Skeletal muscle satellite cell (primary cell): Measurements from ENCODE around the gene ZNF664. TPM values are rescaled to one million over a fixed set of nuclear protein-coding genes. Genes with fewer than 3 reads are reported as not detected.

Experiments used
- H3K27me3 ChIP-seq: 2 replicates; pipeline ENCODE4 v1.7.0; 2013; ENCODE audit warnings: low read length; ENCODE audit not compliant: control insufficient read depth, insufficient read depth
- H3K36me3 ChIP-seq: 2 replicates; pipeline ENCODE4 v1.7.0; 2013; ENCODE audit warnings: mild to moderate bottlenecking, control low read depth, low read length; ENCODE audit not compliant: insufficient read depth
- H3K4me1 ChIP-seq: 2 replicates; pipeline ENCODE4 v1.7.0; 2013; ENCODE audit warnings: low read length; ENCODE audit not compliant: control insufficient read depth, insufficient read depth
- H3K4me2 ChIP-seq: 2 replicates; pipeline ENCODE4 v1.7.0; 2013; ENCODE audit warnings: mild to moderate bottlenecking, low read length
- H3K4me3 ChIP-seq: 2 replicates; pipeline ENCODE4 v1.7.0; 2013; ENCODE audit warnings: low read length
- H3K9ac ChIP-seq: 2 replicates; pipeline ENCODE4 v1.7.0; 2013; ENCODE audit warnings: mild to moderate bottlenecking, low read depth, low read length, moderate library complexity
- H3K9me3 ChIP-seq: replicated peaks from 2 replicates; pipeline ENCODE4 v1.7.0; 2013; ENCODE audit warnings: mild to moderate bottlenecking, control low read depth, low read length
- total RNA-seq: library from RNA; depleted of rRNA; stranded (reverse); fragments of >200 nt; gene quantifications from 2 replicates; pipeline ENCODE4 v1.2.3, GENCODE V29; 2012; rRNA removed

ZNF664 gene
- total RNA-seq: 38.3 and 40.2 TPM in 2 replicates

GRCh38 chr12:123972457-123973401 is at the start of gene ZNF664, which contains the start of gene CCDC92:
Gene ZNF664, plus strand, starts transcription at chr12:123973215. Its CDS starts 38,930 bp downstream, at chr12:124012145.
Gene CCDC92, minus strand, starts transcription at chr12:123972831. Its CDS starts 28,526 bp downstream, at chr12:123944305.
- Histone ChIP-seq H3K36me3 (peaks cover 11% of the 10 kb centered on the region), H3K9ac (peak within 1 kb of the TSS; percentile 86), H3K9me3 (no peaks in the 10 kb centered on the region), H3K4me3 (peak within 1 kb of the TSS; percentile 81), H3K27me3 (no peaks in the 10 kb centered on the region), H3K4me2 (peak within 1 kb of the TSS; percentile 91), H3K4me1 (peaks cover 29% of the 10 kb centered on the region)

- no peaks in the 10 kb centered on the region for H3K9me3 ChIP-seq
- no peaks in the 10 kb centered on the region for H3K4me1 ChIP-seq
- peaks cover 43% of the 10 kb centered on the region for H3K27me3 ChIP-seq
- no peak overlapping the region for H3K4me3 ChIP-seq
- no peak overlapping the region for H3K4me2 ChIP-seq
- no peaks in the 10 kb centered on the region for H3K36me3 ChIP-seq
- H3K9ac ChIP-seq: no peak overlapping the region
Measured at GRCh38 chr12:123923927-123924326, 49.1 kb upstream of the ZNF664 start.

- Histone ChIP-seq H3K9ac (no peak overlapping the region), H3K9me3 (no peaks in the 10 kb centered on the region), H3K4me2 (no peak overlapping the region), H3K4me1 (no peaks in the 10 kb centered on the region), H3K4me3 (no peak overlapping the region), H3K36me3 (no peaks in the 10 kb centered on the region), H3K27me3 (peaks cover 46% of the 10 kb centered on the region)
Measured at GRCh38 chr12:123924539-123924938, 48.5 kb upstream of the ZNF664 start.

- Histone ChIP-seq H3K4me1 (no peaks in the 10 kb centered on the region), H3K9me3 (no peaks in the 10 kb centered on the region), H3K27me3 (peaks cover 26% of the 10 kb centered on the region), H3K4me3 (no peak overlapping the region), H3K9ac (no peak overlapping the region), H3K36me3 (no peaks in the 10 kb centered on the region), H3K4me2 (no peak overlapping the region)
Measured at GRCh38 chr12:123928274-123928865, 44.6 kb upstream of the ZNF664 start.

- no peak overlapping the region for H3K4me2 ChIP-seq
- H3K27me3 ChIP-seq: peaks cover 24% of the 10 kb centered on the region
- H3K4me1 ChIP-seq: no peaks in the 10 kb centered on the region
- no peak overlapping the region for H3K4me3 ChIP-seq
- H3K9me3 ChIP-seq: no peaks in the 10 kb centered on the region
- H3K36me3 ChIP-seq: no peaks in the 10 kb centered on the region
- no peak overlapping the region for H3K9ac ChIP-seq
Measured at GRCh38 chr12:123928897-123929296, 44.1 kb upstream of the ZNF664 start.

GRCh38 chr12:123929946-123930583 is 43.0 kb upstream of the ZNF664 start:
- Histone ChIP-seq H3K36me3 (no peaks in the 10 kb centered on the region), H3K9me3 (no peaks in the 10 kb centered on the region), H3K4me1 (no peaks in the 10 kb centered on the region), H3K27me3 (peaks cover 24% of the 10 kb centered on the region), H3K4me3 (no peak overlapping the region), H3K4me2 (no peak overlapping the region), H3K9ac (no peak overlapping the region)

GRCh38 chr12:123931686-123932321 is 41.2 kb upstream of the ZNF664 start:
- no peaks in the 10 kb centered on the region for H3K9me3 ChIP-seq
- no peaks in the 10 kb centered on the region for H3K4me1 ChIP-seq
- H3K9ac ChIP-seq: no peak overlapping the region
- H3K4me3 ChIP-seq: no peak overlapping the region
- no peak overlapping the region for H3K4me2 ChIP-seq
- peaks cover 12% of the 10 kb centered on the region for H3K36me3 ChIP-seq
- H3K27me3 ChIP-seq: peaks cover 17% of the 10 kb centered on the region

- no peak overlapping the region for H3K4me2 ChIP-seq
- peaks cover 19% of the 10 kb centered on the region for H3K36me3 ChIP-seq
- peaks cover 9% of the 10 kb centered on the region for H3K27me3 ChIP-seq
- no peak overlapping the region for H3K4me3 ChIP-seq
- H3K9me3 ChIP-seq: no peaks in the 10 kb centered on the region
- H3K4me1 ChIP-seq: peaks cover under 1% of the 10 kb centered on the region
- H3K9ac ChIP-seq: no peak overlapping the region
Measured at GRCh38 chr12:123933214-123933613, 39.8 kb upstream of the ZNF664 start.

GRCh38 chr12:123934016-123934620 is 38.9 kb upstream of the ZNF664 start:
- Histone ChIP-seq H3K4me2 (no peak overlapping the region), H3K4me1 (peaks cover 4% of the 10 kb centered on the region), H3K9ac (no peak overlapping the region), H3K4me3 (no peak overlapping the region), H3K36me3 (peaks cover 20% of the 10 kb centered on the region), H3K27me3 (peaks cover 4% of the 10 kb centered on the region), H3K9me3 (no peaks in the 10 kb centered on the region)

GRCh38 chr12:123934829-123935228 is 38.2 kb upstream of the ZNF664 start:
- Histone ChIP-seq H3K4me2 (no peak overlapping the region), H3K36me3 (peaks cover 24% of the 10 kb centered on the region), H3K4me1 (peaks cover 4% of the 10 kb centered on the region), H3K27me3 (no peaks in the 10 kb centered on the region), H3K4me3 (no peak overlapping the region), H3K9ac (no peak overlapping the region), H3K9me3 (no peaks in the 10 kb centered on the region)

- Histone ChIP-seq H3K27me3 (no peaks in the 10 kb centered on the region), H3K4me1 (peaks cover 4% of the 10 kb centered on the region), H3K36me3 (peaks cover 33% of the 10 kb centered on the region), H3K4me2 (no peak overlapping the region), H3K9ac (no peak overlapping the region), H3K4me3 (no peak overlapping the region), H3K9me3 (no peaks in the 10 kb centered on the region)
Measured at GRCh38 chr12:123935956-123936355, 37.1 kb upstream of the ZNF664 start.
